Middle frontal gyrus (tissue), 1 donor: Measurements from ENCODE around the gene BBIP1.

ENCODE experiments used
- DNase-seq: peaks from one replicate; pipeline ENCODE4 v3.0.0-alpha.2; 2015; ENCODE audit warnings: low spot score; ENCODE audit errors: extremely low spot score

BBIP1 gene

GRCh38 chr10:110863956-110864355, 55.0 kb downstream of the BBIP1 start:
- DNase-seq = no peak

- no peak for DNase-seq
These were observed 55.6 kb downstream of the BBIP1 start for GRCh38 chr10:110863361-110863760.

DNA sequence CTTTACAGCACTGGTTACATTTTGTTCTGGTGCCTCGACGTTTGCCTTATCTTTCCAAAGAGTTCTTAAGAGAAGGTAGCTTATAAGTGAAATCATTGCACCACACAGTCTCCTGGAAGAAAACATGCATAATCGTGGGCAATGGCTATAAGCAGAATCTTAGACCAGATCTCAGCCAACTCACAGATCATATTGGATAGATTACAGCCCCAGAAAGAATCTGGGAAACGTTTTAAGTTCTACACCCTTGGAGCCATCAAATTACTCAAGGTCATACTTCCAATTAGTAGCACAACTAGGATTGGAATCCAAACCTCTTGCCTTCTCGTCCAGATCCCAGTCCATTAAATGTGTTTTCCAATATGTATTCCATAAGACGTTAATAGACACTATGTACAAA, 56.0 kb downstream of the BBIP1 start:
- no peak for DNase-seq

- no peak for DNase-seq
These were observed 56.9 kb downstream of the BBIP1 start for GRCh38 chr10:110861930-110862649.

DNA sequence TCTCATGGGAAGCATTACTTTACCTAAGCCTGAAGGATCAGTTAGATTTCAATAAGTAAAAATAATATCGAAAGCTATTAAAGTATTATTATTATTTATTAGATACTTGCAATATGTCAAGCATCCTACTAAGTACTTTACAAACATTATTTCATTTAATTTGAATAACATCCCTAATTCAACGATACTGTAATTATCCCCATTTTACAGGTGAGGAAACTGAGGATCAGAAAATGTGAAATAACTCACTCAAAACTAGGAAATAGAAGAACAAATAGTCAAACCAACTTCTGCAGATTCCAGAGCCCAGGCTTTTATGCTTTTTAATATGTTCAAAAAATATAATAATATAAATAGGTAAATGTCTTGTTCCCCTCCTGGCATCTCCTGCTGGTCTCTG, 57.5 kb downstream of the BBIP1 start:
- no peak for DNase-seq

DNA sequence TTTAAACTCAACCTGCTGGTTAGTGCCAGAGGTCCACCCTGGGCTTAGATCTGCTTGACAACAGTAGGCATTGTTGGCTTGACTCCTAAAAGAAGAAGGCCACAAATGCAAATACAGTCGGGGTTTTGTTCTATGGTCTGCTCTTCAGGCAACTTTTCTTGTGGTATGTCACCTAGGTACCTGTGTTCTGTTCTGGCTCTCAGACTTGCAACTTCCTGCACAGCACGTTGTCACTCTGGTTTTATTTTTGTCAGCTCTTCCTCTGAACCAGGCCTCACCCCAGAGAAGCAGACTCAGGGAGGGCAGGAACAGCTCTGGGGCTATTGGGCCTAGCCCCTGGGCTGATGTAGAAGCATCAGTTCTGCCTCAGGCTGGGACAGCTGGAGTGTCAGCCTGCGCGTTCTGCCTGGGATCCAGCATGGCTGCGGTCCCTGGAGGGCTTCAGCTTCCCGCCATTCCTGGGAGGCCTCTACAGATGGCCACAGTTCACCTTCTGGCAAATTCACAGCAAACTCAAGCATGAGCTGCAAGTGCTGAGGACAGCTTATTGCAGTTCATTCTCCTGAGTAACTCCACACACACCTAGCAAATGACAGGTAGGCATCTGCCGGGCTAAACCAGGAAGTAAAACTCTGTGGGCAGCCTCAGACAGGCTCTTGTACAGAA, 58.3 kb downstream of the BBIP1 start:
- DNase-seq = no peak

DNA sequence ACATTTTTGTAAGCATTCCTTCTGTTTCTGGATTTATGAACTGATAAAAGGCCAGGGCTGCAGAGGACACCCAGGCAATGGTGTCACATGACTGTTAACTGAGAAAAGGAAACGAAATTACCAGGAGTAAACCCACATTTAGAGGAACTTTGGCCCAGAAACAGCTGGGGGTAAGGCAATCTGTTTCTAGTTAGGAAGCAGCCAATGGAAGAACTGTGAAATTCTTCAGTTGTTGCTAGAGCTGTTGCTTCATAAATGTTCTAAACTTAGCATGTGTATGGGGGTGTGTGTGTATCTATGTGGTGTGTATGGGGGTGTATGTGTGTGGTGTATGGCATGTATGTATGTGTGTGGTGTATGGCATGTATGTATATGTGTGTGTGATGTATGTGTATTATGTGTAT, 59.0 kb downstream of the BBIP1 start:
- DNase-seq = no peak

DNA sequence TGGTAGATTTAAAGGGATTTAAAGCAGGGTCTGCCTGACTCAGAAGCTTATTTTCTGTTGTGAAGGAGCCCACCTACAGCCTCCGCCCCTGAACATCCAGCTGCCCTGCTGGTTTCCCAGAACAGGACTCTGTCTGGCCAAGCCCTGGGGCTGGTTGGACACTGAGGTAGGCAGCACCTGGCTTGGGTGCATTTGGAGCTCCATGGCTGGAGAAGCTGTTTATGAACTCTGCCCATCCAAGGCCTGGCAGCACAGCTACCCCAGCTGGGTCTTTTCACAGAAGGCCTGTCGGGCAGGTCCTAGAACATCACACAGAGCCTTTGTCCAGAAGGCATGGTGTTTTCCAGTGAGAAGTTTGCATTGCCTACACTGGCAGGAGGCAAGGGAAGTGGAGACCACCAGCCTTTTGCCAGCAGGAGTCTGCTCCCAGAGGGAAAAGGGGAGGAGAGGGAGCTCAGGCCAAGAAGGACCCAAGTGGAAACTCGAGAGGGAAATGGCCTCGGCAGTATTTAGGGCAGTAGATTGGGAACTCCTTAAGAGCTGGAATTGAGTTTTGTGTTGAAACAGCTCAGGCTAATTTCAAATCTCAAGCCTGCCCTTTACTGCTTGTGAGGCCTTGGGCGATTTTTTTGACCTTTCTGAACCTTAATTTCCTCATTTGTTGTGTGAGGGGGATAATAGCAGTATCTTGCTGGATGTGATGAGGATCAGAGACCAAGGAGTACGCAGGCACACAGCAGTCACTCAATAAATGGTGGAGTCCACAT, 59.6 kb downstream of the BBIP1 start:
- no peak for DNase-seq

- no peak for DNase-seq
These were observed 60.6 kb downstream of the BBIP1 start for GRCh38 chr10:110858297-110858934.

GRCh38 chr10:110857265-110858171, 61.5 kb downstream of the BBIP1 start:
- DNase-seq = no peak

DNA sequence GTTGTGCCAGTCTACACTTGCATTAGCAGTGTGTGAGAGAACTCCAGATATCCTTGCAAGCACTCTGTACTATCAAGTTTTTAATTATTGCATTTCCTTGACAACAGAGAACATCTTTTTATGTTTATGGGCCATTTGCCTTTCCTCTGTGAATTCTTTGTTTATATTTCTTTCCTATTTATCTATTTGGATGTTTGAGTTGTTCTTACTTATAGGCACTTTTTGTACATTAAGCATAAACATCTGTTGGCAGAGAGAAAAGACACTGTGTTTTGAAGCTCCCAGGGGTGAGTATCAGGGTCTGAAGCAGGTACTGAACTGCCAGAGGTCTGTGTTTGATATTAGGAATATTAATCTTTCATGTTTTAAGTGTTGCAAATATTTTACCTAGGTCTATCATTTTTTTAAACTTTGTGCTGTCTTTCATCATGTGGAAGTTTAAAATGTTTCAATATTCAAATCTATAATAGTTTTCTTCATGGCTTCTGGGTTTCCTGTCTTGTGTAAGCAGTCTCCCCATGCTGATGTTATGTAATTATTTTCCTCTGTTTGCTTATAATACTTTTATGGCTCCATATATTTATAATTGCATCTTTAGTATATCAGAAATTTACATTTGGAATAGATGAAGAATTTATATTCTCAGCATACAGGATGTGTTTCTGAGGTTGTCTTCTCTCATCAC, 64.9 kb downstream of the BBIP1 start:
- no peak for DNase-seq

GRCh38 chr10:110852947-110853346, 66.0 kb downstream of the BBIP1 start:
- DNase-seq = no peak

- no peak for DNase-seq
These were observed 66.6 kb downstream of the BBIP1 start for GRCh38 chr10:110852255-110852896.

GRCh38 chr10:110851020-110851612, 67.9 kb downstream of the BBIP1 start:
- DNase-seq = no peak

- no peak for DNase-seq
These were observed 68.9 kb downstream of the BBIP1 start for GRCh38 chr10:110850099-110850498.
